Cardiac fibroblast (primary cell): Measurements from ENCODE around the gene RNPEP.
"Not testable (repeated sequence)": the region's sequence is repeated elsewhere in the genome, so short reads cannot be mapped to it uniquely, and the experiment has no call there.

Experiments used
- DNase-seq, 2 donors: peaks; one replicate each; pipeline versions ENCODE4 v3.0.0 to v3.0.0-alpha.2; 2010; ENCODE audit warnings: low read depth in 2 of 2
- H3K4me3 ChIP-seq, 2 donors: replicated peaks in 1 of 2; 1 replicate in 1 of 2; 2 replicates in 1 of 2; pipeline ENCODE4 v1.5.1; 2011; ENCODE audit warnings: low read depth in 2 of 2, low read length in 2 of 2, mild to moderate bottlenecking in 2 of 2, moderate library complexity in 1 of 2
- TF ChIP-seq, protein P1 (sequence below): IDR thresholded peaks from one replicate; pipeline ENCODE4 v1.5.1; 2011; ENCODE audit warnings: low read depth, mild to moderate bottlenecking, low read length, inconsistent platforms

The RNPEP gene, protein sequence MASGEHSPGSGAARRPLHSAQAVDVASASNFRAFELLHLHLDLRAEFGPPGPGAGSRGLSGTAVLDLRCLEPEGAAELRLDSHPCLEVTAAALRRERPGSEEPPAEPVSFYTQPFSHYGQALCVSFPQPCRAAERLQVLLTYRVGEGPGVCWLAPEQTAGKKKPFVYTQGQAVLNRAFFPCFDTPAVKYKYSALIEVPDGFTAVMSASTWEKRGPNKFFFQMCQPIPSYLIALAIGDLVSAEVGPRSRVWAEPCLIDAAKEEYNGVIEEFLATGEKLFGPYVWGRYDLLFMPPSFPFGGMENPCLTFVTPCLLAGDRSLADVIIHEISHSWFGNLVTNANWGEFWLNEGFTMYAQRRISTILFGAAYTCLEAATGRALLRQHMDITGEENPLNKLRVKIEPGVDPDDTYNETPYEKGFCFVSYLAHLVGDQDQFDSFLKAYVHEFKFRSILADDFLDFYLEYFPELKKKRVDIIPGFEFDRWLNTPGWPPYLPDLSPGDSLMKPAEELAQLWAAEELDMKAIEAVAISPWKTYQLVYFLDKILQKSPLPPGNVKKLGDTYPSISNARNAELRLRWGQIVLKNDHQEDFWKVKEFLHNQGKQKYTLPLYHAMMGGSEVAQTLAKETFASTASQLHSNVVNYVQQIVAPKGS

DNA sequence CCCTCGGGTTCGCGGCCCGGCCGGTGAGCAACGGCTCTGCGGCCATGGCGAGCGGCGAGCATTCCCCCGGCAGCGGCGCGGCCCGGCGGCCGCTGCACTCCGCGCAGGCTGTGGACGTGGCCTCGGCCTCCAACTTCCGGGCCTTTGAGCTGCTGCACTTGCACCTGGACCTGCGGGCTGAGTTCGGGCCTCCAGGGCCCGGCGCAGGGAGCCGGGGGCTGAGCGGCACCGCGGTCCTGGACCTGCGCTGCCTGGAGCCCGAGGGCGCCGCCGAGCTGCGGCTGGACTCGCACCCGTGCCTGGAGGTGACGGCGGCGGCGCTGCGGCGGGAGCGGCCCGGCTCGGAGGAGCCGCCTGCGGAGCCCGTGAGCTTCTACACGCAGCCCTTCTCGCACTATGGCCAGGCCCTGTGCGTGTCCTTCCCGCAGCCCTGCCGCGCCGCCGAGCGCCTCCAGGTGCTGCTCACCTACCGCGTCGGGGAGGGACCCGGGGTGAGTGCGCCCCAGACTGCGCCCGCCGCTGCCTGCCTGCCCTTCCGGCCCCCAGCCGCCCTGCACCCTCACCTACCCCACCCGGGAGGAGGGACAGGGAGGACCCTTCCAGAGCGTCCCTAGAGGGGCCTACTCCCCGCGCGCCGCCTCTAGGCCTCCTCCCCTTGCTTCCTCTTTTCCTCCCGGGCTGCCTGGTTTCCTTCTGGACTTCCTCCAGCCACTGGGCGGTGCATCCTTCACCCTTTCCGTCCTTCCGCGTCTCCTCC is at the start of gene RNPEP:
Gene RNPEP, plus strand, starts transcription at position 26 of the 757 bp plus-strand sequence. Its CDS starts 19 bp downstream, at position 45.
- TF ChIP-seq, protein P1, sequence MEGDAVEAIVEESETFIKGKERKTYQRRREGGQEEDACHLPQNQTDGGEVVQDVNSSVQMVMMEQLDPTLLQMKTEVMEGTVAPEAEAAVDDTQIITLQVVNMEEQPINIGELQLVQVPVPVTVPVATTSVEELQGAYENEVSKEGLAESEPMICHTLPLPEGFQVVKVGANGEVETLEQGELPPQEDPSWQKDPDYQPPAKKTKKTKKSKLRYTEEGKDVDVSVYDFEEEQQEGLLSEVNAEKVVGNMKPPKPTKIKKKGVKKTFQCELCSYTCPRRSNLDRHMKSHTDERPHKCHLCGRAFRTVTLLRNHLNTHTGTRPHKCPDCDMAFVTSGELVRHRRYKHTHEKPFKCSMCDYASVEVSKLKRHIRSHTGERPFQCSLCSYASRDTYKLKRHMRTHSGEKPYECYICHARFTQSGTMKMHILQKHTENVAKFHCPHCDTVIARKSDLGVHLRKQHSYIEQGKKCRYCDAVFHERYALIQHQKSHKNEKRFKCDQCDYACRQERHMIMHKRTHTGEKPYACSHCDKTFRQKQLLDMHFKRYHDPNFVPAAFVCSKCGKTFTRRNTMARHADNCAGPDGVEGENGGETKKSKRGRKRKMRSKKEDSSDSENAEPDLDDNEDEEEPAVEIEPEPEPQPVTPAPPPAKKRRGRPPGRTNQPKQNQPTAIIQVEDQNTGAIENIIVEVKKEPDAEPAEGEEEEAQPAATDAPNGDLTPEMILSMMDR: peak; percentile 9
- peak within 1 kb of the TSS; percentile 64 to 79 for H3K4me3 ChIP-seq
- peak; percentile 77 to 79 for DNase-seq

DNA sequence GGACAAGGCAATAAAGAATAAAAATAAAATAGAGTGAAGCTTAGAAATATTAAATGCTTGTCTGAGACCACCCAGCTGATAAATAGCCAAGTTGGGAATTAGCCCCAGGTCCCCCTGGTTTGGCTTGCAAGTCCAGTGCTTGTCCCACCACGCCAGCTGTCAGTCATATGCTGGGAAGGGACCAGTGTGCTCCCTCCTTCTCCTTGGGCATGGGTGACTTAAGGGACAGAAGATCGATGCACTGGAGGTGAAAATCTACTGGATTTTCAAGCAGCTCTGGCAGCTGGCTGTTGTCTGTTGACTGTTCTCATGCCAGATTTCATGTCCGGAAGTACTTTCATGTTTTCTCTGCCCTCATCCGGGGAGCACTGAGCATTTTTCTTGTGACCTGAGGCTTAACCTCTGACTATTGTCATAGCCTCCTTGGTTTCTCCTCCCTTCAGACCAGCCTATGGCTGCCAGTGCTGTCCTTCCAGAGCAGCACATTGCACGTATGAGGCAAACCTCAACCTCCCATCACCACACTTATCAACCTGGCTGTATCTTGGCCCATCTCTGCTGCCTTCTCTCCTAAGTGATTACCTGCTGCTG is 48.5 kb upstream of the RNPEP start:
- DNase-seq: peak; percentile 59 to 73
- no peak overlapping the region for H3K4me3 ChIP-seq
- TF ChIP-seq, protein P1: no peak

DNA sequence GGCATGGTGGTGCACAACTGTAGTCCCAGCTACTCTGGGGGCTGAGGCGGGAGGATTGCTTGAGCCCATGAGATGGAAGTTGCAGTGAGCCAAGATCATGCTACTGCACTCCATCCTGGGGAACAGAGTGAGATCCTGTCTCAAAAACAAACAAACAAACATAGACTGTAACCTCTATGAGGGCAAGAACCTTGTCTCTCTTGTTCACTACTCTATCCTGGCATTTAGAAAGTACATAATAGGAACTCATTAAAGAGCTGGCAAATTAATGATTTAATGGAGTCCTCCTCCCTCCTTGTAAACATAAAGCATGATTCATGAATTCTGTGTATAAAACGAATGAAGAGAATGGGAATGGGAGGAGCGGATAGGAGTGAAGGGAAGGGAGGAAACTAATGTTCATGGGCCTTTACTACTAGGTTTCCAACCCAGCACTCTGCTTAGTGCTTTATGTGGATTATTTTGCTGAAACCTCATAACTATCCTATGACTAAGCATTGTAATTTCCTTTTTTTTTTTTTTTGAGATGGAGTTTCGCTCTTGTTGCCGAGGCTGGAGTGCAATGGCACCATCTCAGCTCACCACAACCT is 44.7 kb upstream of the RNPEP start:
- peak; percentile 76 to 85 for DNase-seq
- TF ChIP-seq, protein P1: no peak
- H3K4me3 ChIP-seq: no peak overlapping the region

DNA sequence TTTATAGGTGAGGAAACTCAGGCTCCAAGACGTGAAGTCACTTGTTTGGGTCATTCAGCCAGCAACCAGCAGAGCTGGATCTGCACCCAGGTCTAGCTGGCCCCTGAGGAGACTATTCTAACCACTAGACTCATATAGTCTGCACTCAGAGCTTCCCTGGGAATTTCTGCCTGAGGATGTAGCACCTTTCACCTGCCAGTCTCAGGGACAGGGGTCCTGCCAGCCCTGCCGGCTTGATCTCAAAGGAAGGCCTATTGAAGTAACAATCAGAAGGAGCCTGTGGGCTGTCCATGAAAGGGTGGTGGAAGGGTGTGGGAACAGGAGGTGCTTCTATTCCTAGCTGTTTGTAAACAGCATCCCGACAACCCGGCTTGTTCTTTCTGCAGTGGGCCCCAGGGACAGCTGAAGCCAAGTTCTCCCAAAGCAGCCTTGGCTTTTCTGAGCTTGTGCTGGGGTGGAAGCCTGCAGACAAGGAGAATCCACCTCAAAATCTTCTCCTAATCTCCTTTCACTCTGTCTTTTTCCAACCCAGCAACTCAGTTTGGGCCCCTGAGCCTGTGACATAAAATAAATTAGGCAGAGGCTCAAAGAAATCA is 43.9 kb upstream of the RNPEP start:
- TF ChIP-seq, protein P1: no peak
- H3K4me3 ChIP-seq: no peak overlapping the region
- peak in 1 of 2 donors; percentile 21 for DNase-seq

DNA sequence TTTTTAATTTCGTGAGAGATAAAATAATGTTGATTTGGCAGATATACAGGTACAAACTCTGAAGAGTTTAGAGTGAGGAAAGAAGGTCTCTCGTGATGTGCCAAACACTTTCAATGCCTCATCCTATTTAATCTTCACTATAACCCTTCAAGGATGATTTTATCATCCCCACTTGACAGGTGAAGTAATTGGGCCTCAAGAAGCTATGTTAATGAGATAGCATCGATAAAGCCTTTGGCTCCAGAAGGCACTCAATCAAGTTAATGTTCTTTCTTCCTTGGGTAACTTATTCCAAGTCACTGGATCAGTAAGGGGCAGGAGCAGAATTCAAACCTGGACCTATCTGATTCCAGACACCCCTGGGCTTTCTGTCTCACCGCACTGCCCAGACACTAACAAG is 43.3 kb upstream of the RNPEP start:
- H3K4me3 ChIP-seq: no peak overlapping the region
- no peak for DNase-seq
- TF ChIP-seq, protein P1: no peak

DNA sequence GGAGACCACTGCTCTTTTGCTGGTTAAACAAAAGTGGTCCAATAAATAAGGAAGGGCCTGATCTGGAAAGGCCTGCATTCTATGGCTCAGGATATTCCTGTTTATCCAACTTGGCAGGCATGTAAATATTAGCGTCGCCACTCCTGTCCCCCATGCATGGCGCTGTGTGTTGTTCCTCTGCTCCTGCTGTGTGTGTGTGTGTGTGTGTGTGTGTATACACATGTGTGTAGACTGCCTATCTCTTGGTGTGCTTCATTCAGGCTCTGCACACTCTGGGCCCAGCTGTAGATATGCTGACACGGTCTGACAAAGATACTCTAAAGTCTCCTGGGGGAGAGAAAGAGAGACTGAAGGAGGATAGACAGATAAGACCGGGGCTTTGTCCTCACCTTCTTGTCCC is 42.9 kb upstream of the RNPEP start:
- TF ChIP-seq, protein P1: no peak
- DNase-seq: no peak
- no peak overlapping the region for H3K4me3 ChIP-seq

DNA sequence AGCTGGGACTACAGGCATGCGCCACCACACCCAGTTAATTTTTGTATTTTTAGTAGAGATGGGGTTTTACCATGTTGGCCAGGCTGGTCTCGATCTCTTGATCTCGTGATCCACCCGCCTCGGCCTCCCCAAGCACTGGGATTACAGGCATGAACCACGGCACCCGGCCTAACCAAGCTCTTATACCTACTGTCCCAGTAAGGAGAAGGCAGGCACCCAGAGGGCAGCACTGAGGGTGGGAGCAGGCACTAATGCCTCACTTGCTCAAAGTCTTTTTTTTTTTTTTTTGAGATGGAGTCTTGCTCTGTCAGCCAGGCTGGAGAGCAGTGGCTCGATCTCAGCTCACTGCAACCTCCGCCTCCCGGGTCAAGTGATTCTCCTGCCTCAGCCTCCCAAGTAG is 42.1 kb upstream of the RNPEP start:
- H3K4me3 ChIP-seq, DNase-seq: not testable (repeated sequence)
